ENCODE data around the gene SNU13. TPM values are rescaled to one million over a fixed set of nuclear protein-coding genes. Genes with fewer than 3 reads are reported as not detected.

The SNU13 gene
- total and polyA plus RNA-seq, 2 of the 4 experiments (the other 2 are of a cell fraction): 122 to 185 TPM

DNA sequence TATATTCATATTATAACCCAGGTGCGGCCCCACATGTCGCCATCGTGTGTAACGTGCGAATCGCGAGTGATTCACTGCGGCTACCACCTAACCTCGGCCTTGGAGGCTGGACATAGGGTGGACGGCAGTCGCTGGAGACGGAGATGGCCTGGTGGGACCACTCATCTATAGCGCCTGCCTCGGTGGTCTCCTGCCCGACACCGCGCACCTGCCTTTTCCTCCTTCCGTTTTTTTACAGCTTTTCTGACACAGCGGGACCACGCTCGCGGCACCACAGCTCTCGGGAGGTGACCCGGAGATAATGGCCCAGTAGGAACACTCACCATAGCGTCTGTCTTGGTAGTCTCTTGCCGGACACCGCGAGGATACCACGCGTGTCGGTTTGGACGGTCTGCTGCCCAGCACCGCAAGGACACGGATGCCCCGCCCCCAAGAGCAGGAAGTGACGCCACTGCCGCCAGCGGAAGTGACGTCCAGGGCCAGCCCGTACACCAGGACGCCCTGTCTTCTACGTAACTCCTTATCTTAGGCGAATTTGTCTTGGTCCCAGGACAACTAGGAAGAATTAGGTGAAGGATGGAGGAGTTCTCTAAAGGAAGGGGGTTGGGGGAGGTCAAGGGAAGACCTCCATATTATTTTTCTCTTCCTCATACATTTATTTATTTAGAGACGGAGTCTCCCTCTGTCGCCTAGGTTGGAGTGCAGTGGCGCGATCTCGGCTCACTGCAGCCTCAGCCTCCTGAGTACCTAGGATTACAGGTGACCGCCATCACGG, 6.4 kb downstream of the SNU13 start:
- Histone ChIP-seq H2AK5ac (ENCODE audit: low read depth, low read length) (peak overlapping the region; percentile 74), H3K79me1 (ENCODE audit: low read depth in 1 of 2, low read length in 2 of 2) (peaks cover 20 to 60% of the 10 kb centered on the region in 2 experiments), H3K23ac (ENCODE audit: low read depth, low read length) (peak overlapping the region; percentile 67), H4K91ac (ENCODE audit: insufficient read depth, low read depth, low read length) (peak overlapping the region; percentile 57; the same call in 1 of the 2 replicates), H2BK5ac (ENCODE audit: low read depth, low read length, poor library complexity, severe bottlenecking) (peak overlapping the region; percentile 77), H3K4me1 (ENCODE audit: control insufficient read depth, insufficient read depth, low read length) (no peaks in the 10 kb centered on the region; the same call in 1 of the 2 replicates), H4K8ac (ENCODE audit: low read depth in 2 of 2, low read length in 2 of 2) (peak overlapping the region in 1 of 2 experiments; percentile 92; a peak in 2 of 4 replicates), H3K9me3 (ENCODE audit: control insufficient read depth, insufficient read depth, low read length) (no peaks in the 10 kb centered on the region), H2BK20ac (ENCODE audit: low read depth, low read length) (no peak overlapping the region; the same call in 1 of the 2 replicates), H3K4me2 (ENCODE audit: low read depth, low read length) (peak overlapping the region; percentile 49), H3K36me3 (ENCODE audit: control insufficient read depth, insufficient read depth, low read length) (peaks cover 14% of the 10 kb centered on the region), H3K27ac (ENCODE audit: insufficient read depth, low read length) (peak overlapping the region; percentile 43), H3K4ac (ENCODE audit: low read depth, low read length) (peak overlapping the region; percentile 84), H3K14ac (replicated peaks; ENCODE audit: low read depth, low read length) (peak overlapping the region; percentile 94), H2BK120ac (ENCODE audit: low read depth, low read length) (no peak overlapping the region), H3K9ac (ENCODE audit: low read depth, low read length) (peak overlapping the region; percentile 62), H3K27me3 (ENCODE audit: control insufficient read depth, insufficient read depth, low read length) (no peaks in the 10 kb centered on the region), H3K4me3 (ENCODE audit: insufficient read depth, low read depth, low read length) (peak overlapping the region; percentile 94), H3K56ac (ENCODE audit: extremely low read depth, insufficient read depth, low read length) (peak overlapping the region; percentile 61), H4K20me1 (ENCODE audit: insufficient read depth, low read length) (peaks cover 32% of the 10 kb centered on the region), H3K18ac (ENCODE audit: low read depth, low read length) (no peak overlapping the region), H3K9me1 (ENCODE audit: insufficient read depth, low read length) (peaks cover 7% of the 10 kb centered on the region; the same call in 1 of the 2 replicates), H2AK9ac (replicated peaks; ENCODE audit: low read depth, low read length, poor library complexity) (peak overlapping the region; percentile 90), H2BK15ac (ENCODE audit: low read depth, low read length) (no peak overlapping the region), H2AFZ (replicated peaks; ENCODE audit: low read length, poor library complexity) (peak overlapping the region; percentile 94), H4K5ac (ENCODE audit: low read depth, low read length) (peak overlapping the region; percentile 62; the same call in 1 of the 2 replicates)
- no TSS peak for BruUV-seq (replicated peaks)
- 35% methylated on average over 12 of the region's 50 CpGs; no CpG with 5 or more reads in 1 of the 2 experiments for WGBS, 2 experiments (ENCODE audit: extremely low coverage in 2 of 2, insufficient read length in 1 of 2)
- ATAC-seq (ENCODE audit: low read depth) (peak; percentile 96), DNase-seq (peak; percentile 88)
- dilution Hi-C loops (cut with HindIII; ENCODE audit: low sequenced_read_pairs, unreplicated experiment) (no loop called here), in situ Hi-C loops (cut with MboI; ENCODE audit: low sequenced_read_pairs) (no loop called here), intact Hi-C loops (cut with micrococcal nuclease) (no loop called here)
- ChIA-PET CTCF (interaction anchor here (1.6 kb wide), 1 partner anchor 15 kb away, joined by 5 read pairs; no protein-coding TSS in a partner anchor), POLR2A (ENCODE audit: unreplicated experiment) (no interaction called here)
- TF ChIP-seq, protein P1, sequence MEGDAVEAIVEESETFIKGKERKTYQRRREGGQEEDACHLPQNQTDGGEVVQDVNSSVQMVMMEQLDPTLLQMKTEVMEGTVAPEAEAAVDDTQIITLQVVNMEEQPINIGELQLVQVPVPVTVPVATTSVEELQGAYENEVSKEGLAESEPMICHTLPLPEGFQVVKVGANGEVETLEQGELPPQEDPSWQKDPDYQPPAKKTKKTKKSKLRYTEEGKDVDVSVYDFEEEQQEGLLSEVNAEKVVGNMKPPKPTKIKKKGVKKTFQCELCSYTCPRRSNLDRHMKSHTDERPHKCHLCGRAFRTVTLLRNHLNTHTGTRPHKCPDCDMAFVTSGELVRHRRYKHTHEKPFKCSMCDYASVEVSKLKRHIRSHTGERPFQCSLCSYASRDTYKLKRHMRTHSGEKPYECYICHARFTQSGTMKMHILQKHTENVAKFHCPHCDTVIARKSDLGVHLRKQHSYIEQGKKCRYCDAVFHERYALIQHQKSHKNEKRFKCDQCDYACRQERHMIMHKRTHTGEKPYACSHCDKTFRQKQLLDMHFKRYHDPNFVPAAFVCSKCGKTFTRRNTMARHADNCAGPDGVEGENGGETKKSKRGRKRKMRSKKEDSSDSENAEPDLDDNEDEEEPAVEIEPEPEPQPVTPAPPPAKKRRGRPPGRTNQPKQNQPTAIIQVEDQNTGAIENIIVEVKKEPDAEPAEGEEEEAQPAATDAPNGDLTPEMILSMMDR (conservative IDR thresholded peaks at IDR 0.05; ENCODE audit: low read depth, low read length): no peak
- TF ChIP-seq CEBPB (IDR thresholded peaks at IDR 0.05; ENCODE audit: low read depth, low read length): no peak
- TF ChIP-seq, protein P2, sequence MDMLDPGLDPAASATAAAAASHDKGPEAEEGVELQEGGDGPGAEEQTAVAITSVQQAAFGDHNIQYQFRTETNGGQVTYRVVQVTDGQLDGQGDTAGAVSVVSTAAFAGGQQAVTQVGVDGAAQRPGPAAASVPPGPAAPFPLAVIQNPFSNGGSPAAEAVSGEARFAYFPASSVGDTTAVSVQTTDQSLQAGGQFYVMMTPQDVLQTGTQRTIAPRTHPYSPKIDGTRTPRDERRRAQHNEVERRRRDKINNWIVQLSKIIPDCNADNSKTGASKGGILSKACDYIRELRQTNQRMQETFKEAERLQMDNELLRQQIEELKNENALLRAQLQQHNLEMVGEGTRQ (IDR thresholded peaks at IDR 0.05; ENCODE audit: low read depth, low read length): no peak
- no peak for TF ChIP-seq SMC3 (IDR thresholded peaks at IDR 0.05; ENCODE audit: low read depth, low read length)
- no peak for TF ChIP-seq RCOR1 (IDR thresholded peaks at IDR 0.05; ENCODE audit: insufficient replicate concordance, low read length)
- no peak for TF ChIP-seq MAFK (IDR thresholded peaks at IDR 0.05; ENCODE audit: low read depth, low read length)
- TF ChIP-seq POLR2A (IDR thresholded peaks at IDR 0.05; ENCODE audit: low read depth, low read length): peak; percentile 89
- TF ChIP-seq NFE2L2 (IDR thresholded peaks at IDR 0.05; ENCODE audit: low read depth, low read length): no peak
- TF ChIP-seq MXI1 (IDR thresholded peaks at IDR 0.05; ENCODE audit: borderline replicate concordance, low read depth, low read length): peak; percentile 85; the same call in 1 of the 2 replicates
- TF ChIP-seq, protein P3, sequence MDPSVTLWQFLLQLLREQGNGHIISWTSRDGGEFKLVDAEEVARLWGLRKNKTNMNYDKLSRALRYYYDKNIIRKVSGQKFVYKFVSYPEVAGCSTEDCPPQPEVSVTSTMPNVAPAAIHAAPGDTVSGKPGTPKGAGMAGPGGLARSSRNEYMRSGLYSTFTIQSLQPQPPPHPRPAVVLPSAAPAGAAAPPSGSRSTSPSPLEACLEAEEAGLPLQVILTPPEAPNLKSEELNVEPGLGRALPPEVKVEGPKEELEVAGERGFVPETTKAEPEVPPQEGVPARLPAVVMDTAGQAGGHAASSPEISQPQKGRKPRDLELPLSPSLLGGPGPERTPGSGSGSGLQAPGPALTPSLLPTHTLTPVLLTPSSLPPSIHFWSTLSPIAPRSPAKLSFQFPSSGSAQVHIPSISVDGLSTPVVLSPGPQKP (IDR thresholded peaks at IDR 0.05; ENCODE audit: borderline replicate concordance, low read depth, low read length): no peak
- no peak for TF ChIP-seq RAD21 (IDR thresholded peaks at IDR 0.05; ENCODE audit: low read length)
- no peak for TF ChIP-seq BHLHE40 (IDR thresholded peaks at IDR 0.05; ENCODE audit: low read depth, low read length)
- TF ChIP-seq RFX5 (IDR thresholded peaks at IDR 0.05; ENCODE audit: low read depth, low read length): no peak
- TF ChIP-seq MAZ (IDR thresholded peaks at IDR 0.05; ENCODE audit: borderline replicate concordance, low read depth, low read length): peak; percentile 48; the same call in 1 of the 2 replicates

Data from IMR-90 (cell line).